GM21528 (cell line): ENCODE data around the gene SRSF8.
A peak's percentile ranks its signal among the peaks of the same experiment; 100 is the strongest.
"Not testable (repeated sequence)": the region's sequence is repeated elsewhere in the genome, so short reads cannot be mapped to it uniquely, and the experiment has no call there.

Source experiments
- ATAC-seq: cut with Tn5 transposase; IDR thresholded peaks from one replicate; pipeline ENCODE4 v1.9.1; 2021; ENCODE audit warnings: mild to moderate bottlenecking, moderate library complexity; ENCODE audit not compliant: unreplicated experiment, low FRiP score

The SRSF8 gene

GRCh38 chr11:95066716-95067038 is at the start of gene SRSF8:
TSS of gene SRSF8 (plus strand) at chr11:95066919. CDS start at chr11:95067227, 308 bp downstream.
- peak; percentile 47 for ATAC-seq

GRCh38 chr11:95021468-95021867 is 45.3 kb upstream of the SRSF8 start:
- not testable (repeated sequence) for ATAC-seq

- no peak for ATAC-seq
Measured at GRCh38 chr11:95024958-95025357, 41.8 kb upstream of the SRSF8 start, which contains the start of gene KDM4E. TSS of gene KDM4E (plus strand) at chr11:95025258. CDS start at chr11:95025558, 300 bp downstream.

- ATAC-seq: not testable (repeated sequence)
Measured at GRCh38 chr11:95025594-95025993, 41.1 kb upstream of the SRSF8 start.

GRCh38 chr11:95028357-95028756 is 38.4 kb upstream of the SRSF8 start:
- ATAC-seq: no peak

- no peak for ATAC-seq
Measured at GRCh38 chr11:95033051-95033450, 33.7 kb upstream of the SRSF8 start.

- no peak for ATAC-seq
Measured at GRCh38 chr11:95035316-95035715, 31.4 kb upstream of the SRSF8 start.

- ATAC-seq: not testable (repeated sequence)
Measured at GRCh38 chr11:95037356-95038035, 29.2 kb upstream of the SRSF8 start.

- ATAC-seq: no peak
Measured at GRCh38 chr11:95042239-95042638, 24.5 kb upstream of the SRSF8 start.

- ATAC-seq: no peak
Measured at GRCh38 chr11:95042906-95043305, 23.8 kb upstream of the SRSF8 start.

GRCh38 chr11:95044010-95044409 is 22.7 kb upstream of the SRSF8 start:
- no peak for ATAC-seq

GRCh38 chr11:95045812-95046211 is 20.9 kb upstream of the SRSF8 start:
- ATAC-seq: no peak

- ATAC-seq: not testable (repeated sequence)
Measured at GRCh38 chr11:95049122-95049521, 17.6 kb upstream of the SRSF8 start, which contains the start of gene KDM4F. TSS of gene KDM4F (plus strand) at chr11:95049422.

GRCh38 chr11:95050595-95051202 is 16.0 kb upstream of the SRSF8 start:
- no peak for ATAC-seq

GRCh38 chr11:95054356-95054755 is 12.4 kb upstream of the SRSF8 start:
- ATAC-seq: no peak

- ATAC-seq: peak; percentile 89
Measured at GRCh38 chr11:95055283-95055897, 11.3 kb upstream of the SRSF8 start.

- no peak for ATAC-seq
Measured at GRCh38 chr11:95057959-95058358, 8.8 kb upstream of the SRSF8 start.

GRCh38 chr11:95058621-95059020 is 8.1 kb upstream of the SRSF8 start:
- ATAC-seq: no peak

- no peak for ATAC-seq
Measured at GRCh38 chr11:95059046-95059445, 7.7 kb upstream of the SRSF8 start.

- no peak for ATAC-seq
Measured at GRCh38 chr11:95065336-95065735, 1.4 kb upstream of the SRSF8 start.

- peak; percentile 76 for ATAC-seq
Measured at GRCh38 chr11:95067039-95067840, 521 bp downstream of the SRSF8 start.
